ENCODE results near the gene GPNMB.

Gene GPNMB

GRCh38 chr7:23293500-23294073 is 47.0 kb downstream of the GPNMB start:
- TF ChIP-seq CTCF (IDR thresholded peaks at IDR 0.05; ENCODE audit: low read depth, low read length) = no peak
- H3K4me3 ChIP-seq (replicated peaks in 1 of 2; ENCODE audit: low read depth in 2 of 2, low read length in 2 of 2) = no peak overlapping the region
- no peak for DNase-seq (ENCODE audit: low read depth in 2 of 2)

- no peak overlapping the region for H3K4me3 ChIP-seq (replicated peaks in 1 of 2; ENCODE audit: low read depth in 2 of 2, low read length in 2 of 2)
- DNase-seq (ENCODE audit: low read depth in 2 of 2) = peak; percentile 25 to 26
- TF ChIP-seq CTCF (IDR thresholded peaks at IDR 0.05; ENCODE audit: low read depth, low read length) = no peak
Observed at GRCh38 chr7:23294549-23295400, 48.2 kb downstream of the GPNMB start.

GRCh38 chr7:23295401-23295697 is 48.8 kb downstream of the GPNMB start:
- no peak for TF ChIP-seq CTCF (IDR thresholded peaks at IDR 0.05; ENCODE audit: low read depth, low read length)
- no peak overlapping the region for H3K4me3 ChIP-seq (replicated peaks in 1 of 2; ENCODE audit: low read depth in 2 of 2, low read length in 2 of 2)
- DNase-seq (ENCODE audit: low read depth in 2 of 2) = no peak

- DNase-seq (ENCODE audit: low read depth in 2 of 2) = peak; percentile 74 to 92
- no peak overlapping the region for H3K4me3 ChIP-seq (replicated peaks in 1 of 2; ENCODE audit: low read depth in 2 of 2, low read length in 2 of 2)
- TF ChIP-seq CTCF (IDR thresholded peaks at IDR 0.05; ENCODE audit: low read depth, low read length) = no peak
Observed at GRCh38 chr7:23298141-23298881, 51.7 kb downstream of the GPNMB start.

GRCh38 chr7:23298885-23299769 is 52.6 kb downstream of the GPNMB start, which contains the start of gene MALSU1:
Gene MALSU1 (plus strand): TSS chr7:23299339. CDS start chr7:23299353, 14 bp downstream.
- H3K4me3 ChIP-seq (replicated peaks in 1 of 2; ENCODE audit: low read depth in 2 of 2, low read length in 2 of 2) = peak within 1 kb of the TSS; percentile 93 to 96
- no peak for TF ChIP-seq CTCF (IDR thresholded peaks at IDR 0.05; ENCODE audit: low read depth, low read length)
- peak; percentile 97 to 98 for DNase-seq (ENCODE audit: low read depth in 2 of 2)

- DNase-seq (ENCODE audit: low read depth in 2 of 2) = peak in 1 of 2 donors; percentile 25
- H3K4me3 ChIP-seq (replicated peaks in 1 of 2; ENCODE audit: low read depth in 2 of 2, low read length in 2 of 2) = peak overlapping the region; percentile 93 to 96
- no peak for TF ChIP-seq CTCF (IDR thresholded peaks at IDR 0.05; ENCODE audit: low read depth, low read length)
Observed at GRCh38 chr7:23299770-23300300, 53.3 kb downstream of the GPNMB start.
